GM06990 (cell line): ENCODE data around the gene ARMH1.
A peak's percentile ranks its signal among the peaks of the same experiment; 100 is the strongest.

Source experiments
- DNase-seq: peaks from one replicate; pipeline ENCODE4 v3.0.0-alpha.2; 2011; ENCODE audit not compliant: insufficient read length; ENCODE audit errors: extremely low read depth
- H3K27me3 ChIP-seq: replicated peaks from 2 replicates; pipeline ENCODE4 v1.6.0; 2011; ENCODE audit warnings: low read length; ENCODE audit not compliant: control insufficient read depth, insufficient read depth
- H3K36me3 ChIP-seq: 2 replicates; pipeline ENCODE4 v1.5.1; 2011; ENCODE audit warnings: low read length; ENCODE audit not compliant: control insufficient read depth, insufficient read depth
- H3K4me3 ChIP-seq: replicated peaks from 2 replicates; pipeline ENCODE4 v1.5.1; 2011; ENCODE audit warnings: low read depth, mild to moderate bottlenecking, control low read depth, low read length
- CTCF ChIP-seq: IDR thresholded peaks from 2 replicates; pipeline ENCODE4 v1.5.1; 2011; ENCODE audit warnings: low read length, control low read depth, mild to moderate bottlenecking, inconsistent platforms; ENCODE audit not compliant: insufficient read depth, poor library complexity, severe bottlenecking

ARMH1 gene

GRCh38 chr1:44724296-44724954, 49.9 kb downstream of the ARMH1 start:
- no peak for DNase-seq
- Histone ChIP-seq H3K4me3 (no peak overlapping the region), H3K36me3 (no peaks in the 10 kb centered on the region), H3K27me3 (no peaks in the 10 kb centered on the region)
- TF ChIP-seq CTCF, result no peak

DNA sequence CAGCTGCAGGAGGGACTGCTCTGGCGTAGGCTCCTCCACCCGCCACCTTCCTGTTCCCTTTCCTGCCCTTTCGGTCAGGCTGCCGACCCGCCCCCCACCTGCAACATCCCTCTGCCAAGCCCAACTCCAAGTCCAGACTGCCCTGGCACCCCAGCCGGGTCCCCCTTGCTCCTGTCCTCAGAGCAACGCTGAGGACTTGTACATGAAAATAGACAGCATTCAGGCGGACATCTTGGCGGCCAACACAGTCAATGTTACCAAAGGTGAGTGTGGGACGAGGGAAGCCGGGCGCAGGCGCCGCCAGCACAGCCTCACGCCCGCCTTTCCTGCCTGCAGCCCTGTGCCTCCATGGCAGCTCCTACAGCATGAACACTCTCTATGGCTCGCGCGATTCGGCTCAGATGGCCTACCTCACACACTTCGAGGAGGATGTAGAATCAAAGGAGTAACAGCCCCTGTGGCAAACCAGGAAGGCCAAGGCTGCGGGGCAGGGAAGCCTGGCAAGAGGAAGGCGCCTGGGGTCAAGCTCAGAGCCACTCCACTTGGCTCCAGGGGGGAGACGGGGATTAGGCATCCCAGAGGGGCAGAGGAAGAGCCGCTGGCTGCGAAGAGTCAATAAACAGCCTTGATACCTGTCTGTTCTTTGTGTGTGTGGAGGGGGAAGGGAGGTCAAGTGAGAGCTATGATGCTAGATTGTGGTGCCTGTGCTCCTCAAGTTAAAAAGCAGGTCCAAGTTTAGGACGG, 50.6 kb downstream of the ARMH1 start:
- peak; percentile 15 for DNase-seq
- Histone ChIP-seq H3K4me3 (no peak overlapping the region), H3K27me3 (no peaks in the 10 kb centered on the region), H3K36me3 (no peaks in the 10 kb centered on the region)
- TF ChIP-seq CTCF, result no peak

- peak; percentile 93 for DNase-seq
- Histone ChIP-seq H3K36me3 (no peaks in the 10 kb centered on the region), H3K4me3 (peak within 1 kb of the TSS; percentile 37), H3K27me3 (no peaks in the 10 kb centered on the region)
- TF ChIP-seq CTCF, result peak; percentile 85
These were observed 56.4 kb downstream of the ARMH1 start, which contains the start of gene RNU5D-1 for GRCh38 chr1:44730741-44731512. RNU5D-1 (minus strand) TSS chr1:44731170.

DNA sequence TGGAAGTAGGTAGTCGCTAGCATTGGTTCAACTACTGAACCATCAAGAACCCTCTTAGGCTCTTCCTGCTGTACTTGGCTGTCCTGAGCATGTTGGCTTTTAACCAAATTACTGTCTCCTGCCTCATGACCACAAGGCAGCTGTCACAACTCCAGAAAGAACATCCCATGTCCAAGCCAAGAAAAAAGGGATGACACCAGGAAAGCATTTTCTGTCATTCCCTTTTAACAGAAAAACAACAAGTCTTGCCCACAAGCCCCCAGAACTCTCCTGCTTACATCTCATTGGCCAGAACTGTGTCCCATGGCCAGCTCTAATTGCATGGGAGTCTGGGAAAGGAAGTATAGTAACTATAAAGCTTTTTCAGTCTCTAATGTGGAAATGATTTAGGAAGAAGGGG, 58.9 kb downstream of the ARMH1 start:
- TF ChIP-seq CTCF, result no peak
- DNase-seq, result no peak
- H3K27me3 ChIP-seq, result no peaks in the 10 kb centered on the region
- no peak overlapping the region for H3K4me3 ChIP-seq
- no peaks in the 10 kb centered on the region for H3K36me3 ChIP-seq

GRCh38 chr1:44733784-44734183, 59.3 kb downstream of the ARMH1 start:
- H3K36me3 ChIP-seq, result no peaks in the 10 kb centered on the region
- DNase-seq, result no peak
- no peak overlapping the region for H3K4me3 ChIP-seq
- no peak for TF ChIP-seq CTCF
- H3K27me3 ChIP-seq, result no peaks in the 10 kb centered on the region
